Right atrium auricular region (tissue), 2 donors: ENCODE measurements around the gene NPIPB2. TPM values are rescaled to one million over a fixed set of nuclear protein-coding genes. Genes with fewer than 3 reads are reported as not detected.

ENCODE experiments used
- DNase-seq: peaks from one replicate; pipeline ENCODE4 v3.0.0-alpha.2; 2019; ENCODE audit warnings: low spot score
- H3K27ac ChIP-seq, 2 donors: fragments of 200-600 bp; sonication (generic); 1 replicate in 1 of 2; 2 replicates in 1 of 2; pipeline ENCODE4 v1.5.1; 2016 to 2019
- H3K27me3 ChIP-seq, 2 donors: fragments of 200-600 bp; sonication (generic); one replicate each; pipeline versions ENCODE4 v1.5.1 to v1.6.0; 2017 to 2019
- H3K36me3 ChIP-seq: fragments of 200-600 bp; sonication (generic); one replicate; pipeline ENCODE4 v1.5.1; 2016
- H3K4me1 ChIP-seq, 2 donors: fragments of 200-600 bp; sonication (generic); one replicate each; pipeline versions ENCODE4 v1.5.1 to v1.6.0; 2017 to 2019
- H3K4me3 ChIP-seq, 2 donors: fragments of 200-600 bp; sonication (generic); 1 replicate in 1 of 2; 2 replicates in 1 of 2; pipeline ENCODE4 v1.5.1; 2017 to 2019; ENCODE audit warnings: mild to moderate bottlenecking in 1 of 2, moderate library complexity in 1 of 2
- H3K9me3 ChIP-seq, 2 donors: fragments of 200-600 bp; sonication (generic); one replicate each; pipeline ENCODE4 v1.5.1; 2019
- CTCF ChIP-seq, 2 donors: fragments of 200-600 bp; sonication (generic); IDR thresholded peaks; one replicate each; pipeline ENCODE4 v1.5.1; 2019; ENCODE audit warnings: antibody characterized with exemption in 2 of 2
- total RNA-seq, 2 donors: library from RNA; depleted of rRNA; stranded (reverse); fragments of >200 nt; gene quantifications; one replicate each; pipeline ENCODE4 v1.1.0, GENCODE V29; 2016

Gene NPIPB2
- total RNA-seq, 2 donors from 2014 or later = 3.0 TPM; not detected in 1

DNA sequence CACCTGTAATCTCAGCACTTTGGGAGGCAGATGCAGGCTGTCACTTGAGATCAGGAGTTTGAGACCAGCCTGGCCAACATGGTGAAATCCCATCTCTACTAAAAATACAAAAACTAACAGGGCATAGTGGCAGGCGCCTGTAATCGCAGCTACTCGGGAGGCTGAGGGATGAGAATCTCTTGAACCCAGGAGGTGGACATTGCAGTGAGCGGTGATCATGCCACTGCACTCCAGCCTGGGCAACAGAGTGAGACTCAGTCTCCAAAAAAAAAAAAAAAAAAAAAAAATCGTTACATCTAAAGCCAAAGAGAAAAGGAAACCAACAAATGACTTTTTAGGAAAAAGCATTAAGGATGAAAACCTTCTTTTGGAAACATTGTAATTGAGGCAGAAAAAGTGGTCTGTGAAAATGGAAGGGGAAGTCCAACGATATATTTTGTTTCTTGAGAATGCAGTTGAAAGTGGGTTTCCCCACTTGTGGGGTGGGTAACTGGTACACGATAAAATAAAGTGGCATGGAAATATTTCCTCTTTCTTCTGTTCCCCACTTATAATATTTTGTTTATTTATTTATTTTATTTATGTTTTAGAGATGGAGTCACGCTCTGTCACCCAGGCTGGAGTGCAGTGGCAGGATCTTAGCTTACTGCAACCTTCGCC, 37.3 kb upstream of the NPIPB2 start:
- Histone ChIP-seq H3K27me3 (no peaks in the 10 kb centered on the region), H3K27ac (no peak overlapping the region), H3K9me3 (no peaks in the 10 kb centered on the region), H3K36me3 (no peaks in the 10 kb centered on the region), H3K4me1 (peaks cover 0 to 25% of the 10 kb centered on the region in 2 donors), H3K4me3 (no peak overlapping the region)
- DNase-seq = no peak
- TF ChIP-seq CTCF (IDR thresholded peaks at IDR 0.05) = no peak

DNA sequence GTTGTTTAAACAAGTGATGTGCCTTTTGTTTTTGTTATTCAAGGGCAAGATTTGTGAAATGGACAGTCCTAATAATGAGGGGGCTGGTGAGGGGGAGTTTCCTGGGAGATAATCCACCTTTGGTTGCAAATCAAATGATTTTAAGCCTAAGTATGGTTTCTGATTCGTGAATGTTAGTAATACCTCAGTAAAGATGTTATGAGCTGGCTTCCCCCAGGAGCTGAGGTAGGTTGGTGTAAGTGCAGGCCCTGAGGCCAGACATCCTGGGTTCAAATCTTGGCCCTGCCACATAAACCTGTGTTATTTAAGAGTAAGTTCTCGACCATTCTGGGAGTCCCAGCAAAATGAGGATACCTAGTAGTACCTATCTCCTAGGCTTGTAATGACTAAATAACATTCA, 36.2 kb upstream of the NPIPB2 start:
- no peak for DNase-seq
- Histone ChIP-seq H3K27me3 (no peaks in the 10 kb centered on the region), H3K27ac (peak overlapping the region; percentile 82 to 88), H3K4me1 (peaks cover 0 to 25% of the 10 kb centered on the region in 2 donors), H3K4me3 (peak overlapping the region in 1 of 2 donors; percentile 99), H3K9me3 (no peaks in the 10 kb centered on the region), H3K36me3 (peaks cover 4% of the 10 kb centered on the region)
- no peak for TF ChIP-seq CTCF (IDR thresholded peaks at IDR 0.05)

DNA sequence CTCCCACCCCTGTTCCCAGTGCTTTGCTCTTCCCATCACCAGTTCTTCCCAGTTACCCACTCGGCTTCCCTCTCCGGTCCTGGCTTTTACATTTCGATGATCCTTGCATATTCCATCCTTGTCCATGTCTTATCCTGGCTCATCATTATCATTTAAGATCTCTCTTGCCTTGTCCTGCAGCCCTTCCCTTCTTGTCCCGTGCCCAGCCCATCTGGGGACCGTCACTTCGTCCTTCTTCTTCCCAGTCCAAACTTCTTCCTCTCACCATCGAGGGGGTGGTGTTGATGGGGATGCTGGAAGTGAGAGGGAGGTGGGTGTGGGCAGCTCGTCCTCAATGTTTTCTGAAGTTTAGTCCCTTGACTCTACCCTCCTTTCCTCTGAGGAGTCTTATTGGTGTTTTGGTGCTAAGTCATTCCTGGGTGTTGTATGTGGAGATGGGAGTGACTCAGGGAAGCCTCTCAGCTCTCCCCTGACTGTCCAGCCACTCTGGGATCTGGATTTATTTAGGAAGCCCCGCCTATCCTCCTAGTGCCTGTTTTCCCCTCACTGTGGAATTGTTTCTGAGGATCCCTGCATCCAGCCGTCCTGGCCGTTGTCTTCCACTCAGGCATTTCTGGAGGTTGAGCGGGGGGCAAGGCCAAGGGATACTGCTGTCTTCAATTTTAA, 35.7 kb upstream of the NPIPB2 start:
- Histone ChIP-seq H3K4me3 (peak overlapping the region; percentile 79 to 99), H3K9me3 (no peaks in the 10 kb centered on the region), H3K27ac (peak overlapping the region; percentile 82 to 88), H3K27me3 (no peaks in the 10 kb centered on the region), H3K4me1 (peaks cover 0 to 25% of the 10 kb centered on the region in 2 donors), H3K36me3 (peaks cover 4% of the 10 kb centered on the region)
- peak; percentile 65 for DNase-seq
- no peak for TF ChIP-seq CTCF (IDR thresholded peaks at IDR 0.05)

GRCh38 chr16:11976850-11977375, 35.1 kb upstream of the NPIPB2 start:
- Histone ChIP-seq H3K9me3 (no peaks in the 10 kb centered on the region), H3K27me3 (no peaks in the 10 kb centered on the region), H3K36me3 (peaks cover 4% of the 10 kb centered on the region), H3K4me3 (peak overlapping the region; percentile 79 to 99), H3K4me1 (peaks cover 0 to 25% of the 10 kb centered on the region in 2 donors), H3K27ac (peak overlapping the region; percentile 82 to 88)
- no peak for TF ChIP-seq CTCF (IDR thresholded peaks at IDR 0.05)
- no peak for DNase-seq

DNA sequence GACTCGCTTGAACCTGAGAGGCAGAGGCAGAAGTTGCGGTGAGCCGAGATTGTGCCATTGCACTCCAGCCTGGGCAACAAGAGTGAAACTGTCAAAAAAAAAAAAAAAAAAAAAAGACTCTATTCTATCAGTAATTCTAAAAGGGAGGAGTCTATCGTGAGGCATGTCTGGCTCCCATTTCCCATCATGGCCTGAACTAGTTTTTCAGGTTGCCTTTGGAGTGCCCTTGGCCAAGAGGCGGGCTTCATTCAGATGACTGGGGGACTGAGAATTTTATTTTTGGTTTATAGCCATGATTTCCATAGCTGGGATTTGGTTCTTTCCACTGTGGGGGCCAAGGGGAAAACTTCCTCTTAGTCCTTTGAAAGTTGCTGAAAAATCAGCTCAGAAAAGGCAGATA, 31.2 kb upstream of the NPIPB2 start:
- TF ChIP-seq CTCF (IDR thresholded peaks at IDR 0.05) = no peak
- Histone ChIP-seq H3K27me3 (no peaks in the 10 kb centered on the region), H3K4me3 (no peak overlapping the region), H3K27ac (no peak overlapping the region), H3K4me1 (peaks cover 0 to 21% of the 10 kb centered on the region in 2 donors), H3K9me3 (no peaks in the 10 kb centered on the region), H3K36me3 (peaks cover 4% of the 10 kb centered on the region)
- DNase-seq = no peak
